Hepatocyte (in vitro differentiated cells): Measurements from ENCODE around the gene ASS1. TPM values are rescaled to one million over a fixed set of nuclear protein-coding genes. Genes with fewer than 3 reads are reported as not detected.

Source experiments
- DNase-seq: peaks from one replicate; pipeline ENCODE4 v3.0.0-alpha.2; 2016; ENCODE audit warnings: low spot score
- H2AFZ ChIP-seq: fragments of 200-600 bp; sonication (generic); 2 replicates; pipeline ENCODE4 v1.6.0; 2016; ENCODE audit warnings: antibody characterized with exemption, mild to moderate bottlenecking
- H3K27ac ChIP-seq: fragments of 200-600 bp; sonication (generic); 2 replicates; pipeline ENCODE4 v1.5.1; 2016; ENCODE audit warnings: mild to moderate bottlenecking
- H3K27me3 ChIP-seq: fragments of 200-600 bp; sonication (generic); 2 replicates; pipeline ENCODE4 v1.6.1; 2016
- H3K36me3 ChIP-seq: fragments of 200-600 bp; sonication (generic); replicated peaks from 2 replicates; pipeline ENCODE4 v1.5.1; 2016; ENCODE audit warnings: low read depth; ENCODE audit not compliant: insufficient read depth
- H3K4me1 ChIP-seq: fragments of 200-600 bp; sonication (generic); 2 replicates; pipeline ENCODE4 v1.5.1; 2016; ENCODE audit warnings: mild to moderate bottlenecking, moderate library complexity; ENCODE audit not compliant: insufficient read depth
- H3K4me2 ChIP-seq: fragments of 200-600 bp; sonication (generic); 2 replicates; pipeline ENCODE4 v1.6.0; 2016
- H3K4me3 ChIP-seq: fragments of 200-600 bp; sonication (generic); 2 replicates; pipeline ENCODE4 v1.5.1; 2016; ENCODE audit warnings: mild to moderate bottlenecking
- H3K79me2 ChIP-seq: fragments of 200-600 bp; sonication (generic); 2 replicates; pipeline ENCODE4 v1.6.0; 2017; ENCODE audit warnings: mild to moderate bottlenecking
- H3K9me2 ChIP-seq: fragments of 200-600 bp; sonication (generic); replicated peaks from 2 replicates; pipeline ENCODE4 v1.6.0; 2017; ENCODE audit warnings: mild to moderate bottlenecking; ENCODE audit not compliant: insufficient read depth
- H3K9me3 ChIP-seq: fragments of 200-600 bp; sonication (generic); 2 replicates; pipeline ENCODE4 v1.5.1; 2016; ENCODE audit warnings: low read depth, mild to moderate bottlenecking
- H4K20me1 ChIP-seq: fragments of 200-600 bp; sonication (generic); 2 replicates; pipeline ENCODE4 v1.6.0; 2016; ENCODE audit warnings: mild to moderate bottlenecking; ENCODE audit not compliant: insufficient read depth, poor library complexity, severe bottlenecking
- CTCF ChIP-seq: fragments of 200-600 bp; sonication (generic); IDR thresholded peaks from 2 replicates; pipeline ENCODE4 v1.5.1; 2016; ENCODE audit warnings: antibody characterized with exemption, mild to moderate bottlenecking; ENCODE audit not compliant: poor library complexity
- EZH2 ChIP-seq: fragments of 200-600 bp; sonication (generic); IDR thresholded peaks from 2 replicates; pipeline ENCODE4 v1.6.1; 2016; ENCODE audit warnings: antibody characterized with exemption, mild to moderate bottlenecking, borderline replicate concordance
- EZH2phosphoT487 ChIP-seq: fragments of 200-600 bp; sonication (generic); IDR thresholded peaks from one replicate; pipeline ENCODE4 v1.6.1; 2018; ENCODE audit warnings: antibody characterized with exemption, mild to moderate bottlenecking, low read depth, moderate library complexity; ENCODE audit not compliant: unreplicated experiment, severe bottlenecking
- WGBS: methylation state at CpG from one replicate; pipeline ENCODE4 v1.1.6; 2016; ENCODE audit warnings: low lambda C conversion rate; ENCODE audit errors: missing lambda C conversion rate; 5-methylcytosine and 5-hydroxymethylcytosine counted together
- polyA plus RNA-seq: library from polyadenylated mRNA; unstranded; fragments of >200 nt; fragmentation: Nextera tagmentation; extraction: Ambion mirVana; gene quantifications from 2 replicates; pipeline ENCODE4 v1.2.1, GENCODE V29; 2016
- total RNA-seq: library from RNA; depleted of rRNA; stranded (reverse); fragments of >200 nt; gene quantifications from 2 replicates; pipeline ENCODE4 v1.2.3, GENCODE V29; 2014

Gene ASS1
- total and polyA plus RNA-seq, 2 experiments from 2014 or later, result 145 to 292 TPM

DNA sequence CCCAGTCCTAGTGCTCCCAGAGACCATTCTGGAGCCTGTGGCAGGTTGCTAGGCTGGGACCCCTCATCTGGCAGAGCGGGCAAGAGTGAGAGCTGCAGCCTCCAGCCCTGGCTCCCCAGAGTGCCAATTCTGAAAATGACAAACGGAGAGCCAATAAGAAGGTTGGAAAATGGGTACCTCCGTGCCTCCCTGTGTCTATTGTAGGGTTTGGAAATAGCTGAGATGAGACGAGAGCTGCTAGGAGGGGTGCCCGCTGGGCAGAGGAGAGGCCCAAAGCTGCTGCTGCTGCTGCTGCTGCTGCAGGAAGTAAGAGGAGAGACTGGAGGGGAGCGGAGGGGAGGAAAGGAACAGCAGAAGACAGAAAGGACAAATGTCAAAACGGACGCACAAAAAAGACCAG lies 98.6 kb downstream of the ASS1 start:
- Histone ChIP-seq H3K36me3 (no peaks in the 10 kb centered on the region), H4K20me1 (no peaks in the 10 kb centered on the region), H3K4me3 (no peak overlapping the region), H3K9me2 (no peaks in the 10 kb centered on the region), H3K9me3 (no peaks in the 10 kb centered on the region), H3K27me3 (peaks cover 7% of the 10 kb centered on the region), H3K4me1 (no peaks in the 10 kb centered on the region), H2AFZ (no peak overlapping the region), H3K4me2 (no peak overlapping the region), H3K79me2 (no peaks in the 10 kb centered on the region), H3K27ac (no peak overlapping the region)
- DNase-seq, result no peak
- WGBS, result 77% methylated on average over 8 of the region's 8 CpGs
- TF ChIP-seq CTCF, result no peak
- no peak for TF ChIP-seq EZH2phosphoT487
- no peak for TF ChIP-seq EZH2

- Histone ChIP-seq H3K9me3 (no peaks in the 10 kb centered on the region), H3K27ac (no peak overlapping the region), H3K4me2 (no peak overlapping the region), H3K27me3 (peaks cover 2% of the 10 kb centered on the region), H3K4me3 (no peak overlapping the region), H2AFZ (no peak overlapping the region), H3K36me3 (no peaks in the 10 kb centered on the region), H3K9me2 (no peaks in the 10 kb centered on the region), H3K4me1 (no peaks in the 10 kb centered on the region), H3K79me2 (no peaks in the 10 kb centered on the region), H4K20me1 (no peaks in the 10 kb centered on the region)
- no peak for TF ChIP-seq CTCF
- TF ChIP-seq EZH2, result no peak
- TF ChIP-seq EZH2phosphoT487, result no peak
- no peak for DNase-seq
- WGBS, result 76% methylated on average over 6 of the region's 6 CpGs
These were observed 99.1 kb downstream of the ASS1 start for GRCh38 chr9:130543859-130544258.

GRCh38 chr9:130544364-130544763 lies 99.6 kb downstream of the ASS1 start:
- DNase-seq, result no peak
- Histone ChIP-seq H3K79me2 (no peaks in the 10 kb centered on the region), H2AFZ (no peak overlapping the region), H3K9me3 (no peaks in the 10 kb centered on the region), H3K4me1 (no peaks in the 10 kb centered on the region), H3K9me2 (no peaks in the 10 kb centered on the region), H3K36me3 (no peaks in the 10 kb centered on the region), H3K27me3 (no peaks in the 10 kb centered on the region), H3K4me2 (no peak overlapping the region), H3K4me3 (no peak overlapping the region), H4K20me1 (no peaks in the 10 kb centered on the region), H3K27ac (no peak overlapping the region)
- TF ChIP-seq EZH2 (no peak), EZH2phosphoT487 (no peak), CTCF (no peak)
- 77% methylated on average over 9 of the region's 9 CpGs for WGBS

- H3K79me2 ChIP-seq, result no peaks in the 10 kb centered on the region
- no peaks in the 10 kb centered on the region for H3K36me3 ChIP-seq
- DNase-seq, result no peak
- H3K27me3 ChIP-seq, result no peaks in the 10 kb centered on the region
- H3K4me1 ChIP-seq, result no peaks in the 10 kb centered on the region
- TF ChIP-seq EZH2phosphoT487 (no peak), EZH2 (no peak), CTCF (no peak)
- no peak overlapping the region for H3K4me3 ChIP-seq
- no peaks in the 10 kb centered on the region for H3K9me2 ChIP-seq
- no peak overlapping the region for H2AFZ ChIP-seq
- WGBS, result 89% methylated on average over 6 of the region's 6 CpGs
- H4K20me1 ChIP-seq, result no peaks in the 10 kb centered on the region
- H3K27ac ChIP-seq, result no peak overlapping the region
- no peaks in the 10 kb centered on the region for H3K9me3 ChIP-seq
- H3K4me2 ChIP-seq, result no peak overlapping the region
These were observed 103.3 kb downstream of the ASS1 start for GRCh38 chr9:130548103-130548502.
